ENCODE results near the gene TBCC. TPM values are rescaled to one million over a fixed set of nuclear protein-coding genes. Genes with fewer than 3 reads are reported as not detected.

TBCC gene
- total and polyA plus RNA-seq, 10 of the 15 experiments (the other 5 are each of a cell fraction or from before 2014, with no cell fraction given): 2.5 to 41.9 (median 20.3) TPM

DNA sequence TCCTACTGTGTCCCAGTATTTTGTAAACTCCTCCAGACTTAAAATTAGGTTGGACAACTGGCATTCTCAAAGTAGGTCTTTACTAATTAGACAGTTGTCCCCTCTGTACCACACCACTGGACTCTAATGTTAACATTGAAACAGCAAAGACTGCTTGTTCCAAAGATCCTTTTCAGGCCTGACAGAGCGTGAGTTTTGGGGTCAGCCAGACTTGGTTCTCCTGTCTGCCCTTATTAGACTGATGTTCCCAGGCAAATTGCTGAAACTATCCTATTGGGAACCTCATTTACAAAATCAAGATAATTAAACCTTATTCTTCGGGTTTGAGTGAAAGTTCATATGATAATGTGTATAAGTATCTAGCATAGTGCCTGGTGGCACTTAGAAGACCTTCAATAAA is 32.2 kb upstream of the TBCC start:
- 48% methylated on average over 2 of the region's 2 CpGs for WGBS (ENCODE audit: insufficient coverage, insufficient replicate concordance, low lambda C conversion rate, missing lambda C conversion rate)
- Histone ChIP-seq H3K9ac (ENCODE audit: control insufficient read depth, insufficient read depth, low read length) (peak overlapping the region; percentile 70), H4K20me1 (ENCODE audit: control insufficient read depth, insufficient read depth) (no peaks in the 10 kb centered on the region), H3K4me3 (no peak overlapping the region), H3K36me3 (ENCODE audit: control insufficient read depth in 2 of 2, insufficient read depth in 2 of 2, low read length in 1 of 2) (no peaks in the 10 kb centered on the region), H3K79me2 (ENCODE audit: control insufficient read depth, insufficient read depth, low read length) (peaks cover 44% of the 10 kb centered on the region), H3K9me3 (replicated peaks; ENCODE audit: control insufficient read depth, insufficient read depth, low read length) (no peaks in the 10 kb centered on the region), H3K4me1 (ENCODE audit: control insufficient read depth, insufficient read depth, low read length) (peaks cover 65% of the 10 kb centered on the region), H3K4me2 (ENCODE audit: control insufficient read depth, insufficient read depth) (peak overlapping the region; percentile 61), H3K27me3 (replicated peaks in 1 of 2; ENCODE audit: control insufficient read depth in 2 of 2, insufficient read depth in 2 of 2, low read length in 1 of 2) (no peaks in the 10 kb centered on the region), H3K27ac (ENCODE audit: control insufficient read depth, insufficient read depth) (peak overlapping the region; percentile 99), H2AFZ (ENCODE audit: control insufficient read depth, low read depth, low read length) (no peak overlapping the region; the same call in 1 of the 2 replicates)
- ChIA-PET RAD21 (ENCODE audit: unreplicated experiment) (interaction anchor here (17.0 kb wide), 1 partner anchor 31 kb away, joined by 227 read pairs; the partner anchor contains the start of gene TBCC), CTCF (interaction anchor here (1.0 to 1.1 kb wide), 2 partner anchors 32 to 51 kb away, joined by 3 read pairs; partner anchors contain the start of gene TBCC), SMC1A (ENCODE audit: uncharacterized antibody, unreplicated experiment) (interaction anchor here (1.1 kb wide), 1 partner anchor 12 kb away, joined by 6 read pairs; no protein-coding TSS in a partner anchor), POLR2A (interaction anchor here (1.3 to 7.4 kb wide), 2 partner anchors 10 to 31 kb away, joined by 3 to 82 read pairs; partner anchors contain the start of gene TBCC)
- no peak for TF ChIP-seq POLR2AphosphoS2 (IDR thresholded peaks at IDR 0.05; ENCODE audit: low read depth, low read length)
- no peak for TF ChIP-seq SREBF1 (IDR thresholded peaks at IDR 0.05; ENCODE audit: low read length)
- TF ChIP-seq PBX3 (IDR thresholded peaks at IDR 0.05; ENCODE audit: insufficient replicate concordance, low read depth, low read length): no peak
- no peak for TF ChIP-seq ZNF384 (IDR thresholded peaks at IDR 0.05; ENCODE audit: borderline replicate concordance, low read depth, low read length)
- no peak for TF ChIP-seq SUZ12 (IDR thresholded peaks at IDR 0.05; ENCODE audit: unreplicated experiment)
- no peak for TF ChIP-seq ATF7 (IDR thresholded peaks at IDR 0.05; ENCODE audit: low read depth)
- no peak for TF ChIP-seq EED (IDR thresholded peaks at IDR 0.05; ENCODE audit: low read depth)
- TF ChIP-seq ZZZ3 (IDR thresholded peaks at IDR 0.05; ENCODE audit: control insufficient read depth, insufficient read length, low read depth): no peak
- no peak for TF ChIP-seq TCF7 (IDR thresholded peaks at IDR 0.05; ENCODE audit: borderline replicate concordance)
- TF ChIP-seq JUND (IDR thresholded peaks at IDR 0.05; ENCODE audit: low read depth, low read length): no peak
- no peak for TF ChIP-seq SRF (IDR thresholded peaks at IDR 0.05; ENCODE audit: low read depth in 2 of 2, low read length in 2 of 2)
- TF ChIP-seq CHD4 (IDR thresholded peaks at IDR 0.05): no peak
- TF ChIP-seq SMAD5 (IDR thresholded peaks at IDR 0.05; ENCODE audit: low read depth): no peak
- TF ChIP-seq HCFC1 (IDR thresholded peaks at IDR 0.05; ENCODE audit: low read length): no peak
- no peak for TF ChIP-seq RB1 (IDR thresholded peaks at IDR 0.05; ENCODE audit: borderline replicate concordance)
- ATAC-seq (no peak), DNase-seq (ENCODE audit: low read depth, low spot score) (no peak), FAIRE-seq (no peak)
- in situ Hi-C loops (cut with MboI): no loop called here
- BruUV-seq (replicated peaks): no TSS peak
- intact Hi-C loops (cut with micrococcal nuclease; ENCODE audit: unreplicated experiment): loop anchor here (10.0 kb wide), 1 partner anchor 607 kb away; no protein-coding TSS in a partner anchor
